PFSK-1 (cell line): ENCODE results near the gene SPRY2.

Experiments
- FOXP2 ChIP-seq: optimal IDR thresholded peaks from 2 replicates; pipeline ENCODE3; 2011; ENCODE audit warnings: borderline replicate concordance, control low read depth, inconsistent platforms; ENCODE audit not compliant: insufficient read depth; ENCODE audit errors: extremely low read length, extremely low read depth
- POLR2AphosphoS5 ChIP-seq: IDR thresholded peaks from 2 replicates; pipeline ENCODE4 v1.6.1; 2012; ENCODE audit warnings: low read depth, mild to moderate bottlenecking, control low read depth, low read length, moderate library complexity
- SIN3A ChIP-seq: IDR thresholded peaks from 2 replicates; pipeline ENCODE4 v1.6.1; 2012; ENCODE audit warnings: mild to moderate bottlenecking, low read length, moderate library complexity, borderline replicate concordance; ENCODE audit not compliant: insufficient read depth
- TAF1 ChIP-seq: IDR thresholded peaks from 2 replicates; pipeline ENCODE4 v1.6.1; 2012; ENCODE audit warnings: low read length, control low read depth, borderline replicate concordance; ENCODE audit not compliant: insufficient read depth
- TF ChIP-seq, protein P1 (sequence below), 2 experiments: IDR thresholded peaks; 2 replicates each; pipeline versions ENCODE4 v1.6.1 to v1.8.0; 2011 to 2012; ENCODE audit warnings: low read depth in 2 of 2, low read length in 2 of 2, control low read depth in 1 of 2, inconsistent platforms in 1 of 2, mild to moderate bottlenecking in 1 of 2, moderate library complexity in 1 of 2; ENCODE audit not compliant: insufficient read depth in 1 of 2

SPRY2 gene

DNA sequence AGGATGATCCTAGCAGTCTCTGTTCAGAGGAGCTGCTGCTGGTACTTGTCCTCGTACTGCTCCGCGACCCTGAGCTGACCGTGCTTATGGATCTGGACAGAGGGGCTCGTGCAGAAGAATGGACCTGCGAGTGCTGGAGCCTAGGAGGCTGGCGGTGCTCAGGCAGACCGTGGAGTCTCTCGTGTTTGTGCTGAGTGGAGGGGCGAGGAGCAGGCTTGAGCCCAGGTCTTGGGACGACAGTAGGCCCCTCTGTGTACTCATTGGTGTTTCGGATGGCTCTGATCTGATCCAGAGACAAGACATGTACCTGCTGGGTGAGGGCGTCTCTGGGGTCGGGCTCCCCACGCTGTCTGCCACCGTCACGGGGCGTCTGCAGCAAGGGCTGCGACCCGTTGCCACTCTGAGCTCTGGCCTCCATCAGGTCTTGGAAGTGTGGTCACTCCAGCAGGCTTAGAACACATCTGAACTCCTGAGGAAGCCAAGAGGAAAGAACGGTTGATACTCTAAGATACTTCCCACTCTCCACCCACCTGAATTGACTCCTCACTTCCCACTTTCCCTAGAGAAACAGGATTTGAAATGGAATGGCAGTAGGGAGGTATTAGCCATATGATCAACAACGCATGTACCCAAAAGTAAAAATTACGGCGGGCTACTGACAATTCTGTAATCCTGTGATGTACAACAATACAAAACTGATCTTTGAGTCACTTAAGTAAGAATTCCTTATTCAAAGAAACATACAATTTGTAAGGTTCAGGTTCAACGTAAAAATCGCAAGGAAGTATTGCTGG is 3.4 kb downstream of the SPRY2 start:
- no peak for TF ChIP-seq POLR2AphosphoS5
- no peak; the same call in 1 of the 2 replicates for TF ChIP-seq SIN3A
- no peak for TF ChIP-seq TAF1
- TF ChIP-seq, protein P1, sequence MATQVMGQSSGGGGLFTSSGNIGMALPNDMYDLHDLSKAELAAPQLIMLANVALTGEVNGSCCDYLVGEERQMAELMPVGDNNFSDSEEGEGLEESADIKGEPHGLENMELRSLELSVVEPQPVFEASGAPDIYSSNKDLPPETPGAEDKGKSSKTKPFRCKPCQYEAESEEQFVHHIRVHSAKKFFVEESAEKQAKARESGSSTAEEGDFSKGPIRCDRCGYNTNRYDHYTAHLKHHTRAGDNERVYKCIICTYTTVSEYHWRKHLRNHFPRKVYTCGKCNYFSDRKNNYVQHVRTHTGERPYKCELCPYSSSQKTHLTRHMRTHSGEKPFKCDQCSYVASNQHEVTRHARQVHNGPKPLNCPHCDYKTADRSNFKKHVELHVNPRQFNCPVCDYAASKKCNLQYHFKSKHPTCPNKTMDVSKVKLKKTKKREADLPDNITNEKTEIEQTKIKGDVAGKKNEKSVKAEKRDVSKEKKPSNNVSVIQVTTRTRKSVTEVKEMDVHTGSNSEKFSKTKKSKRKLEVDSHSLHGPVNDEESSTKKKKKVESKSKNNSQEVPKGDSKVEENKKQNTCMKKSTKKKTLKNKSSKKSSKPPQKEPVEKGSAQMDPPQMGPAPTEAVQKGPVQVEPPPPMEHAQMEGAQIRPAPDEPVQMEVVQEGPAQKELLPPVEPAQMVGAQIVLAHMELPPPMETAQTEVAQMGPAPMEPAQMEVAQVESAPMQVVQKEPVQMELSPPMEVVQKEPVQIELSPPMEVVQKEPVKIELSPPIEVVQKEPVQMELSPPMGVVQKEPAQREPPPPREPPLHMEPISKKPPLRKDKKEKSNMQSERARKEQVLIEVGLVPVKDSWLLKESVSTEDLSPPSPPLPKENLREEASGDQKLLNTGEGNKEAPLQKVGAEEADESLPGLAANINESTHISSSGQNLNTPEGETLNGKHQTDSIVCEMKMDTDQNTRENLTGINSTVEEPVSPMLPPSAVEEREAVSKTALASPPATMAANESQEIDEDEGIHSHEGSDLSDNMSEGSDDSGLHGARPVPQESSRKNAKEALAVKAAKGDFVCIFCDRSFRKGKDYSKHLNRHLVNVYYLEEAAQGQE (IDR thresholded peaks at IDR 0.05; ENCODE audit: insufficient read depth in 1 of 2, low read depth in 2 of 2, low read length in 2 of 2) = no peak
- no peak for TF ChIP-seq FOXP2

DNA sequence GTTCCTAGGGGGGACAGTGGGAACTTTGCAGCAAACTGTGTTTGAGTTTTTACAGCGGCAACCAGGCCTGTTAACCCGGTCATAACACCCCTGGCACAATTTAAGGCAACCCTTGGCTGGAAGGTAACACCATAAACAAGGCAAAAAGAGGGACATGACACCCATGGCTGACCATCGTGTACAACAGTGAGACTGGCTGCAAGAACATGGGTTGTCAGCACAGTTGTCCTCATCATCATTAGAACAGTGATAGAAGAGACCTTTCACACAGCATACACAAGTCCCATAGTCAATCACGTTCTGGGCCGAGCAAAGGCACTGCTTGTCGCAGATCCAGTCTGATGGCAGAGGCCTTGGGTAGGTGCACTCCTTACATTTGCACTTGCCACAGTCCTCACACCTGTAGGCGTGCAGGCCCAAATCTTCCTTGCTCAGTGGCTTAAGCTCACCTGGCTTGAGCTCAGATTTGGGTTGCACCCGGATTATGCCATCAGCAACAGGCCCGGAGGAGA is 4.1 kb downstream of the SPRY2 start:
- TF ChIP-seq, protein P1 (IDR thresholded peaks at IDR 0.05; ENCODE audit: insufficient read depth in 1 of 2, low read depth in 2 of 2, low read length in 2 of 2) = no peak
- no peak for TF ChIP-seq FOXP2
- no peak for TF ChIP-seq TAF1
- TF ChIP-seq SIN3A = no peak
- TF ChIP-seq POLR2AphosphoS5 = no peak

DNA sequence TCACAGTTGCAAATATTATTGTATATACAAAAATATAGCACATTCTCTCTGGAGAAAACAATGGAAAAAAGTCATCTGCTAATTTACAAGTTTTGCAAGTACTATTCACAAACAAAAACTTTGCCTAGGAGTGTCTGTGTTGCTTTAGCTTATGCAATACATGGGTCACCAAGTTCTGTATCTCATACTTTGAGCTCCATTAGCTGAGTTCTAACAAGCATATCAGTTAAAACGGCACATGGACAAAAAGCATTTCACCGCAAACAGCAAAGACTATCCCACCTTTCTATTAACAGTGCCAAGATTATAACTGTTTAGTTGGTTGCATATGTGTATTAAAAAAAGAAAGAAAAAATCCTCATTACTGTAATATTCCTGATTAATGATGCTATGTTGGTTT is 4.6 kb downstream of the SPRY2 start:
- TF ChIP-seq TAF1 (no peak), POLR2AphosphoS5 (no peak; the same call in 1 of the 2 replicates), FOXP2 (no peak), SIN3A (no peak)
- TF ChIP-seq, protein P1 (IDR thresholded peaks at IDR 0.05; ENCODE audit: insufficient read depth in 1 of 2, low read depth in 2 of 2, low read length in 2 of 2) = no peak

DNA sequence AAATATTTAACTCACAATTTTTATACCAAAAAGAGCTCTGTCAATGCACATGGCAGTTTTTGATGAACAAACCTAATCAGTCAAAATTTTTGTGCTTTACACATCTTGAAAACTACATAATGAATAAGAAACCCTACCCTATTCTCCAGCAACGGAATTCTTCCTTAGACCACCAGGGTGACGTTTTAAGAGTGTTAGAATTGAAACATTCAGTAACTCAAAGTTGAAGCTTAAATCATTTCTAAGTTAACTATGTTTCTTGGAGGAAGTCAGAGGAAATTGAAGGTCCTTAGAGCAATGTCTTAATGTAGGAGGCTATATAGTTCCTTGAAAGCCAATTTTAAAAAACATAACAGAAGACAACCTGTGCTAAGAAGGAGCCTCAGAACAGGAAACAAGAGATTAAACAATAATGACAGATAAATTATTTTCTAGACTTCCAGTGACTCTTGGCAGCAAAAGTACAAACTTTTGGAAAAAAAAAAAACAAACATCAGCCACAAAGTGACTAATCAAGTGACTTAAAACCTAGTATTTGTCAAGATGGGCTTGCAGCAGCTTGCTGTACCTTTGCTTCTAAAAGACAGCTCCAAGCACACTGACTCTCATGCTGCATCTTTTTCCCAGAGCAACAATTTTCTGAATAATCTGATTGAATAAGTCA is 6.2 kb downstream of the SPRY2 start:
- TF ChIP-seq FOXP2 = no peak
- TF ChIP-seq TAF1 = no peak
- no peak for TF ChIP-seq SIN3A
- TF ChIP-seq POLR2AphosphoS5 = no peak
- TF ChIP-seq, protein P1 (IDR thresholded peaks at IDR 0.05; ENCODE audit: insufficient read depth in 1 of 2, low read depth in 2 of 2, low read length in 2 of 2) = no peak
